ENCODE results near the gene MYZAP.

Gene MYZAP

DNA sequence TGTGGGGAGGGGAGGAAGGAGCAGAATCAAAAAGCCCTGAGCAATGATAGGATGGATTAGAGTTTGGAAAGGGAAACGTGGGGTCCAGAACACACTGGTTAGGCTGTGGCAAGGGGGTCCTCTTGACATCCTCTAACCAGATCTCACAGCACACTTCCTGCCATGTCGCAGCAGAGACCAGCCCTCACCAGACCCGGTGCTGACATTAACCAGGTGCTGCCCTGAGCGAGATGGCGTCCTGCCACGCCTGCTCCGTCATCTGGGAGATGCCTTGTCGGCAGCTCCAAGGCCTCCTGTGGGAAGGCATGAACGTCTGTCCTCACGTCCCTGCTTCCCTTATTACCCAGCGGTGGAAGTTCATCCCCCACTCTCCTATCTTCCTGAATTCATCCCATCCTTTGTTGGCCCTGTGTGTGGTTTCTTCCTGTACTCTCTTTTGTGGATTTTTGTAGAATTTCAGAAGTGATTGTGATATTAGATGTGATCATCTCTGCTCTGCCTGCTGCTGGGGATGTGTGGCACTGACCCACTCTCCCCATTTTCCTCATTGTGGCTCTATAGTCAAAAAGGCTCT is 29.4 kb upstream of the MYZAP start:
- DNase-seq (ENCODE audit: low read depth in 2 of 3, low spot score in 2 of 3), result no peak

DNA sequence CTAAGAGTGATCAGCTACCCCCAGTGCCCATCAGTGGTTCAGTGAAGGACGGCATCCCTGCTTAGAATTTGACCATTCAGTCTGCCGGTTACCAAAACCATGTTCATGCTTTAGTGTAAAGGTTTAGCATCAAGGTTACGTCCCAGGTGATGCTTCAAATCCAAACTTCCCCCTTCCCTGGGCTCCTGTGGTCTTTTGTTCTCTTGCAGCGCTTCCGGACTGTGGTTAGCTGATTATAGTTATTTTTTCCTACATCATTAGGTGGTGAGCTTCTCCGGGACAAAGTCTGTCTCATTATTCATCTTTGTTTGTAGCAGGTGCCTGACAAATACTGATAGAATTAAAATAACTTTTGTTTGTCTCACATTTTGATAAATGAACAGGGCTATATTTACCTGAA is 28.3 kb upstream of the MYZAP start:
- no peak for DNase-seq (ENCODE audit: low read depth in 2 of 3, low spot score in 2 of 3)

DNA sequence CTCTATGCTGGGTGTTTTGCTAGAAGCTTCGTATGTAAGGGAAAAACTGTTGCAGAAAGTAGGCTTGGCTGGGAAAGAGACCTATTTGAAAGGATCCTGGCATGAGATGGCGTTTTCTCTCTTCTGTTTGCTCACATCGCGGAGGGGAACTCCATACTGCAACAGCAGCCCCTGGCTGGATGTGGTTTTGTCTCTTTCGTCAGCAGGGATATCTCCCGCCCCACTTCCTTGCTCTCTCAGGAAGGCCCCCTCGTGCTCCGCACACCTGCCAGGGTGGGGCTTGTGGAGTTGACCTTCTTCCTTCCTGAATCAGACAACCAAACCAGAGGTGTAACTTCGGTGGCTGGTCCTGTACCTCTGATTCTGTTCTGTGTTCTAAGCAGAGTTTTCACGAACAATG is 26.4 kb upstream of the MYZAP start:
- DNase-seq (ENCODE audit: low read depth in 2 of 3, low spot score in 2 of 3), result no peak

DNA sequence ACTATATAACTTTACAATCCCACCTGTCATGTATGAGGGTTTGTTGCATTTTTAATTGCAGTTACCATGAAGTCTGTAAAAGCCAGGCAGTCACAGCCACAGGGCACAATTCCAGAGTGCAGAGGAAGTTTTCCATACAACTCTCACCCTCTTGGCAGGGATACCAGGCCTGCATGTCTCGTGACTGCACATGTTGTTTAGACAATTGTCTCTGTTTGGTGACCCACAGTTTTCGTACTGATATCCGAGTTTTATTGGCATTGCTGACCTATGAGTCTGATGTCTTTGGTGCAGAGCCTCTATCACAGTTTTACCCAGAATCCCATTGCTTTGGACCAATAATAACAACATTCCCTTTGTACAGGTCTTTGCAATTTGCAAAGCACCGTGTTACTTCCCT is 24.9 kb upstream of the MYZAP start:
- DNase-seq (ENCODE audit: low read depth in 2 of 3, low spot score in 2 of 3), result no peak

DNA sequence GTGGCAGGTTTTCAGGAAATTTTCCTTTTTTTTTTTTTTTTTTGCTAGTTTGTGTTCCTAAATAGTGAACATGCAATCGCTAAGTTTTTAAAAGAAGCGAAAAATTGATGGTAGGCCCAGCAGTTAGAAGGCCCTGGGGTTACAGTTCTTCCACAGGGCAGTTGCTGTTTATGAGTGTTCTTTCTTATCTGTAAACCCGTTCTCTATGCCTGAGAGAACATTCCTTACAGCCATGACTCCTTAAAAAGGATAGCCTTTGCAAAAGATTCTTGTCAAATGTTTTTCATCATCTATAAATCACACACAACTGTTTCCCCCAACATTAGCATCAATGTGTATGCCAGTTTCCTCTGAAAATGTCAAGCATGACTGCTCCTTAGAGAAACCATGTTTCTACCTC is 23.8 kb upstream of the MYZAP start:
- DNase-seq (ENCODE audit: low read depth in 2 of 3, low spot score in 2 of 3), result no peak

DNA sequence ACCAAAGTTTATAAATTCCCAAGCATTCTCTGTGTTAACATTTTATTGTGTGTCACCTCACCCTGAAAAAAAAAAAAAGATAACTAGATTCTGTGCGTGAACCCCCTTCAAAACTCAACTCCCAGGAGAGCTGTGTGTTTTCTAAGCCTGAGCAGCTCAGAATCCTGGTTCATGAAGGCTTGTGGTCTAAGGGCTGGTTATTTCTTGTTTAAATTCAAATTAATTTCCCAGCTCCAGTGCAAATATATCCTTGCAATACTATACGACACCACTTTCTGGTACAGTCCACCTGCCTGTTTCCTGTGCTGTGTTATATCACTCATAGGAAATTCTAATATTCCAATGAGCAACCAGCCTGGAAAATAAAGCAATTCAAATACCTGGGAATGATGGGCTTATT is 23.4 kb upstream of the MYZAP start:
- no peak for DNase-seq (ENCODE audit: low read depth in 2 of 3, low spot score in 2 of 3)

DNA sequence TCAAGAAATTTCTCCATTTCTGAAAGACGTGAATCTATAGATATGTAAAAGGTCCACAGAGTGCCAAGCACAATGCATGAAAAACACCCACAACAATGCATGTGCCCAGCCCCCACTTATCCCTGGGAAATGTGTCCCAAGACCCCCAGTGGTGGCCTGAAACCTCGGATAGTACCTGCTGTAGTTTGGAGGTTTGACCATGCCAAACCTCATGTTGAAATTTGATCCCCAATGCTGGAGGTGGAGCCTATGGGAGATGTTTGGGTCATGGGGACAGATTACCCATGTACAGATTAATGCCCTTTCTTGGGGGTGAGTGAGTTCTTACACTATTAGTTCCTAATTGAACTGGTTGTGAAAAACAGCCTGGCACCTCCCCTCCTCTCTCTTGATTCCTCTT is 21.4 kb upstream of the MYZAP start:
- DNase-seq (ENCODE audit: low read depth in 2 of 3, low spot score in 2 of 3), result no peak

DNA sequence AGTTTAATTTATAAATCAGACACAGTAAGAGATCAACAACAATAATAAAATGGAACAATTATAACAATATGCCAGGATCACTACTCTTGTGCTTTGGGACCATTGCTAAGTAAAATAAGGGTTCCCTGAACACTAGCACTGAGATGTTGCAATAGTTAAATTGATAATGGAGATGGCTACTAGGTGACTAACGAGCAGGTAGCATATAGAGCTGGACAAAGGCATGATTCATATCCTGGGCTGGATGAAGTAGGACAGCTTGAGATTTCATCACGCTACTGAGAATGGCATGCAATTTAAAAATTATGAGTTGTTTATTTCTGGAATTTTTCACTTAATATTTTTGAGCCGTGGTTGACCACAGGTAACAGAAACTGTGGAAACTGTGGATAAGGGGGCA is 20.7 kb upstream of the MYZAP start:
- DNase-seq (ENCODE audit: low read depth in 2 of 3, low spot score in 2 of 3), result no peak

DNA sequence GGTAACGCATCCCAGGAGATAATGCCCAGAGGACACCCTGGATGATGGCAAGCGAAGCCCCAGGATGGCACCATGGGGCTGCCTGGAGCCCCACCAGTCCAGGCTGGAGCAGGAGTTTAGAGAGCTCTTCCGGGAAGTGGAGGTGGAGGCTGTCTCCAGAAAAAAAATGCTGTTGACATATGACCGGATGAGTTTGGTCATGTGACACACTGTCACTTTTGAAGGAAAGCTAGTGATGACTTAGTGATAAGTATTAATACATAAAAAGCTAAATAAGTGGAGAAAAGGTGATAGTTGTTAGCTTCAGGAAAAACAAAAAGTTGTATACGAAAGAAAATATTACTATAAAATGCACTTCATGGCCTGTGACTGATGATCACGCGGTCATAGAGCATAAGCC is 20.0 kb upstream of the MYZAP start:
- DNase-seq (ENCODE audit: low read depth in 2 of 3, low spot score in 2 of 3), result no peak

DNA sequence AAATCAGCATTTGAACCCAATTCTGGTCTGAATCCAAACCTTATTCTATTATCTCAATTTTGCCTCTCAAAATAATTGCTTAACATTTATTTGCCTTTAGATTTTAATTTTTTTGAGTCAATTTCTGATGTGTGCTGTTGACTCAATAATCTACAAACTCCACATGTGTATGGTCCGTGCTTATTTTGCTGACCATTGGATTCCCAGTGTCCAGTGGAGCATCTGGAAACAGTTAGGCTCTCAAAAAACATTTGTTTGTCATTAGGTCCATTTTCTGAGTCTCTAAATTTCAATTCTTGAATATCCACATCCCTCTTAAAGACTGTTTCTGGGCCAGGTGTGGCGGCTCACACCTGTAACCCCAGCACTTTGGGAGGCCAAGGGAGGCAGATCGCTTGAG is 19.2 kb upstream of the MYZAP start:
- DNase-seq (ENCODE audit: low read depth in 2 of 3, low spot score in 2 of 3), result no peak

DNA sequence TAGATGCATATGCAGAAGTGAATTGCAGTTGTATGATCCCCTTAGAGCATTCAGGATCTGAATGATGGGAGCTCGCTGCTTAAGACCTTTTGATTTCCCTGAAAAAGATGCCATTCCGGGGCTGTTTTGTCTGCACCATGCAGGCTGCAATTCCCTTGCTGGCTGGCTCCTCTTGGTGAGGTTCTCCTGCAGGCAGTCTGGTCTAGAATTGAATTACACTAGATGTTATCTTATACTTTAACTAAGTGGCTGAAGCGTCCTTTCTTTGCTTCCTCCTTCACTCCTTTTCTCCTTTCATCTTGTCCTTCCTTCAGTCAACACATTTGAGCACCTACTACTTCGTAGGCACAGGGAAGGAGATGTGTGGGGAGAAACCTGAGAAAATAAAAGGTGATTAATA is 18.6 kb upstream of the MYZAP start:
- no peak for DNase-seq (ENCODE audit: low read depth in 2 of 3, low spot score in 2 of 3)

DNA sequence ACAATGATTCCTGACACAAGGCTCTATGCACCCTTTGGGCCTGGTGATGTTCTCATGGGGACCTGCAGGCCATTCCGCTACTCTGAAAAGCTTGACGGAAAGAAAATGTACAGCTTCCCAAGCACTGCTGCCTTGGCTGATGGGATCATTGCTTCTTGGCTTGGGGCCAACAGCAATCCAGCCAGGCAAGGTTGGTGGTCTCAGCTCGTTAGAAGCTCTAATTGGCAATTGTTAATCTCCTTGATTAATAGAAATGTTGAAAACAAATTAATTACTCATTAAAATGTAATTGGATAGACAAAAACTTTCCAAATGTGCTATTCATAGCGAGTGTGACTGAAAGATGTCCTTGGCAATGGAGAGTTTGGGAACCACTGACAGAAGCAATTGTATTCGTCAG is 16.3 kb upstream of the MYZAP start:
- no peak for DNase-seq (ENCODE audit: low read depth in 2 of 3, low spot score in 2 of 3)

DNA sequence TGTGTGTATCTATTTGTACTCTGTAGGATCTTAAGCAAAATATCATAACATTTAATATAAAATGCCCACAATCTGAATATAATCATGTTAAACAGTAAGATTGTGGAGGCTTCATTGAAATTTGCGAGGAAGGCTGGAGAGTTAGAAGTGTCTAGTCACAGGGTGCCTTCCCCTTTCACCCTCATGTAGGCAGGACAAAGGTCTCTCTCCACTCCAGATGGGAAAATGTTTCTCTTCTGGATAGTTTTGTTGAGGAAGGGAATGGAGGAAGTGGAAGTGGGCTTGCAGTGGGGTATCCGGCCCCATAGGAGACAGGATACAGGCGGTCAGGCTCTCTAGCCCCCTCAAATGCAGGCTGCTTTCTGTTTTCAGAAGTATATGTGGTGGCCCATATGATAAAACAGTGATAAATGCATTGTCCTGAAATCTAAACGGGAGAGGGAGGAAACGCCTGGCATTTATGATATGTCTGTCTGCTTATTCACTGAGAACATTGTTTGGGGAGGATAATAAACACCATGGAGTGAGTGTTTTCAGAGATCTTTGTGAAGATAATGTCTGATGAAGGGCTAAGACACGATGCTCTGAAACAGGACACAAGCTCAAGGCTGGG is 13.3 kb upstream of the MYZAP start:
- DNase-seq (ENCODE audit: low read depth in 2 of 3, low spot score in 2 of 3), result no peak

DNA sequence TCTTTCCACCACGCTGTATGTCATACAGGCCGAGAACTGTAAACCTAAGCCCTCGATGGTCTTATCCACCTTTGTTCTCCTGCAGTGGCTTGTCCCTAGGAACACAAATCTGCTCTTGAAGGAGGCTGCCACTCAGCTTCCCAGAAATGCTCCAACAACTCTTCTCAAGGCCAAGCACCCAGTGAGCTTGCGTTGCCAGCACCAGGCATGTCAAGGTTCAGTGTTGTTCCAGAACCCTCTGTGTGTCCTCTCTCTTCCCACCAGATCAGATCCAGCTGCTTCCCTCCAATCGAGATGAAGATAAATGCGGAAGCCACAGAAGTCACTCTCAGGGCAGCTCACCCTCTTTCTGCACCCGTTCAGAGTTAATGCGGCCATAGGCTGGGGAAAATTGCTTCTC is 11.3 kb upstream of the MYZAP start:
- DNase-seq (ENCODE audit: low read depth in 2 of 3, low spot score in 2 of 3), result no peak

DNA sequence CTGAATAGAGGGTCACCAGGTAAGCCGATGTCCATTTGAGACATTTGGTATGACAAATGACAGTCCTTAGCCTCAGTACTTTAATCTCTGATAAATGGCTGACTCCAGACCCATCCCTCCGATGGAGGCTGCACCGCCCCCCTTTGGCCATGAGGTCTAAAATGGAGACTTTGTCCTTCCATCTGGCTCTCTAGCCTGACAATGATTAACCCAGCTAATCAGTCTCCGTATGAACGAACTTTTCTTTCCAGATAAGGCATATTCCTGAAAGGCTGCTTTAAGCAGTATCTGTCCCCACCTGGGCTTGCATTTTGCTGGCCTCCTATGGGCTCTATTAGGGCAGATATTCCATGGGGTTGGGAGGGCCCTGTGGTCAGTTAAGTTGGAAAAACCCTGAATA is 10.8 kb upstream of the MYZAP start:
- no peak for DNase-seq (ENCODE audit: low read depth in 2 of 3, low spot score in 2 of 3)

DNA sequence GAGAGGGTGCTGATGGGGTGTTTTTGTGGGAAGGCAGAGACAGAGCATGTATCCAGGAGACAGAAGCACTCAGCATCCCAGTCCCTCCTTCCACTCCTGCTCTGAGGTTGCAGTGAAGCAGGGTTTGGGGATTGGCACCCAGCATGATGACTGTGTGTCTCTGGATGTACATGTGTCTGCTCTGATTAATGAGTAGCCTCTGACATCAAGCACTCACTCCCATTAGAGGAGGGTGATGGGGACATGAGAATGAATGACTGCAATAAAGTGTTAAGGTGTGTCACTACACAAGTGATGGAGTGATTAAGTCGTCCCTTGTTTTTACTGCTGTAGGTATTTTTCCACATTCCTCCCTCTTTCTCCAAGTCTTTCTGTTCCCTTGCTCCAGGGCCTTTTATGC is 9.6 kb upstream of the MYZAP start:
- DNase-seq (ENCODE audit: low read depth in 2 of 3, low spot score in 2 of 3), result no peak

DNA sequence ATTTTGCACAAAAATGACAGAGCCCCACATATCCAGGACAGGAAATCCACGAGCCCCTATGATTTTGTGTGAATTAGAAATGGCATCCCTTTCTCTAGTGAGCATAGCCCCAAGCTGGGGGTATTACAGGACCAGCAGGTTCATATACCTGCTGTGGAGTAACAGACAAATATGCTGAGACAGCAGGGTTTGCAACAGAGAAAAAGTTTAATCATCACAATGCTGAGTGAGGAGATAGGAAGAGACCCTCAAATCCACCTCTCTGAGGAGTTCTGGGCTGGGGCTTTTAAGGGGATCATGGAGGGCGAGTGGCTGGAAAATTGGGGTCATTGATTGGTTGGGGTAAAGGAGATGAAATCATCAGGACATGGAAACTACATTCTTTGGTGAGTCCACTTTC is 8.4 kb upstream of the MYZAP start:
- DNase-seq (ENCODE audit: low read depth in 2 of 3, low spot score in 2 of 3), result no peak

DNA sequence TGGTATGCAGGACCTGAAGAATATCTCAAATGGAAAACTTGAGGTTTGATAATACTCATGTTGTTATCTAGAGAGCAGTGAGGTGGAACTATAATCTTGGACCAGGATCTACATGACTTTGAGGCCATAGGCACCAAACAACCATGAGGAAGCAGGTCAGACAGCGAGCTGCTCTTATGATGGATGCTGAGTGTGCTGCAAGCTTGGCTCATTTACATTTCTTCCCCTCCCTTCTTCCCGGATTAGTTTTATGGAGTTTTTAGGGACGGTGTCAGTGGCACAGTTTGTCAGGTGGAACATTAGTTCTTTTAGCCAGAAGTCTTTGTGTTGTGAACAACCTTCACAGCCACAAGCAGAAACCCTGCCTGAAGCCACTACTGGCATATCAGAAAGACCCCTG is 8.0 kb upstream of the MYZAP start:
- no peak for DNase-seq (ENCODE audit: low read depth in 2 of 3, low spot score in 2 of 3)

DNA sequence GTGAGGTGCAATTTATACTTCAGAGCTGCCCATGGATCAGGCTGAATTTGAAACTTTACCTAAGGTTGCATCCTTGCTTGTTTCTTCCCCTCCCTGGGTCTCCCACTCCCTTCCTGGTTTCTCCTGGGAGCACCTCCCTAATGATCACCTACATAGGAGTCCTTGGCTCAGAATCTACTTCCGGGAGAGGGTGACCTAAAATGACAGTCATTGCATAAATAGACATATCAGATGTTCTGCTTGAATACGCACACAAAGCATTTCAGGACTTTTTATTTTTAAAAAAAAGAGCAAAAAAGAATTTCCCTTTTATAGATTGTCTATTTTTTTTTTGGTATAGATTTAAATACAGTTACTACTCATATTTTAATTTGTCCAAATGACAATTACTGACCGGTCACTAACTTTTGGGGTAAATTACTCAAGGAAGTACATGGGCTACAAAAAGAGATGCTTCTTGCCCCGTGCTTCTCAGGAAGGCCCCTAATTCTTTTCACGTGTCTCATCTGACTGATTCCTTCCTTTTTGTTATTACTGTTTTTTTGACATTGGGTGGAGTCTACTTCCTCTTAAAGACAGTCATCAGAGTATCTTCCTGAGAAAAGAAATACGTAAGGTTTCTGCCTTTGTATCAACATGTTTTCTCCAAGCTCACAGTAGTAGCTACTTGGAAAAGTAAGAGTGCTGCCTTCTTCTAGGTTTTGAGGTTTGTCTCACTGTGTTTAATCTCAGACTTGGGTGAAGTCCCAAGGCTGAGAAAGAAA is 4.9 kb upstream of the MYZAP start:
- no peak for DNase-seq (ENCODE audit: low read depth in 2 of 3, low spot score in 2 of 3)

DNA sequence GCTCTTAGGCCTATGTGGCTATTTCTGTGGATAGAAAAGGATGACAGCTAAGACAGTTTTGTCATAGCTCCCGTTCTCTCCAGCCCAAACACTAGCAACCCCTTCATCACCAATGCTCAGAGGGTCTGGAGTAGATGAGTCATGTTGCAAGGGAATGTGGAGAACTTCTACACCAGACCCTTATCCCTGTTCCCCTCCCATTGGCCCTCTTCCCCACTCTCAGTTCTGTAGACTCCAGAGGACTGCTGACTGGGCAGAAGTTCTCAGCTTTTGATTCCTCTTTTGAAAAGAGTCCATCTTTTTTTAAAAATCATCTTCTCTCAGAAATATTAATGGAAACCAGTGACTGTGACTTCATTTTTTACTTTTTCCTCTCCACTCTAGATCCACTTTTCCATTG is 2.4 kb upstream of the MYZAP start:
- no peak for DNase-seq (ENCODE audit: low read depth in 2 of 3, low spot score in 2 of 3)

DNA sequence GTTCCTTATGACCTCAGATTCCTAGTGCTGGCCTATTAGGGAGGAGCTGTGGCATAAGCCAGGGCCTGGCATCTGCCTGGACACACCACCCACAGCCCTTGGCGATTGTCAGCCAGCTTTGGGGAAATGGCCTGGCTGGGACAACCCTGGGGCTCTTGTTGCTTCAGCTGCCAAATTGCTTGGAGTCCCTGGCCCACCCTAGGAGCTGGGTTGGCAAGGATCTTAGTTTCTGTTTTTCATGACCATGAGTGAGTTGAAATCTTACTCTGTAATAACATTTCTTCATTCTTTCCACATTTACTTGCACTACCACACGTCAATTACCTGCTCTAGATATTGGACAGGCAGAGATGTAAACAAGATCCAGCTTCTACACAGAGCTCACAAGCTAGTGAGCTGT is 1.9 kb upstream of the MYZAP start:
- DNase-seq (ENCODE audit: low read depth in 2 of 3, low spot score in 2 of 3), result no peak

DNA sequence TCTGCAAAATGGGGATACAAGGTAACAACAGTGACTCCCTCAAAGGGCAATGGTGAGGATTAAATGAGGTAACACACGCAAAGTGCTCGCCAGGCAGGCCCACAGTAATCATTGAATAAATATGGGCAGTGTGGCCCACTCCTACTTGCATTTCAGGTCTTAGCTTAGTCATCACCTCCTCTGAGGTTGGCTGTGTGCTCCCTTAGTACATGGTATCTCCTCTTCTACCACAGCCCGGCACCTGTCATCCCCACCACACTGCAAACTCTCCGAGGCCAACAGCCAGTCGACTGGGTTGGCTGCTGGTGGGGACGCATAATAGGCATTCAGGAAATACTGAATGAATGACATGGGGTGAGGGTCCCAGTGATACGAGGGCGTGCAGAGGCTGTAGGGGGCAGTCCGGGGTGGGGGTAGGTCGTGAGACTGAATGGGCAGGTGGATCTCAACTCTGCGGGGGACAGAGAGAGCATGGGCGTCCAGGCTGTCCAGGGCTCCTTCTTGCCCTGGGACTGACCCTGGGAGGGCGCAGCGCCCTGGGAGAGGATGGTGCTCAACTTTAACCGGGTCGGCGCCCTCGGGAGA is 375 bp upstream of the MYZAP start:
- no peak for DNase-seq (ENCODE audit: low read depth in 2 of 3, low spot score in 2 of 3)

DNA sequence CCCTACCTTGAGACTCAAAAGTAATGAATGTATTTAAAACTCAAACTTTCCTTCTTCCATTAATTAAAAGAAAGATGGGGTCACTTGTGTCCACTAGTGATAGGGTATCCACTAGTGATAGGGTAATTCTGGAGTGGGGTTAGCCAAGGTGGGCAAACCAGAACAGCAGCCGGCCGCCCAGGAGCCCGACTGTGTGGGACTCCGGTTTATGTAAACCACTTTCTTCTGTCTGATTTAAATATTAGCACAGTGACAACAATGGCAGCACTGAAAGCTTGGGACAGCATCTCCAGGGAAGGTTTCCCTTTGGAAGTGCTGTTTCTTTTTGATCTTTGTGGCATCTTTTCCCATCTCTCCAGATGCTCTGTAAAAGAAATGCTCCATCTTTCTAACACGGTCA is 722 bp downstream of the MYZAP start:
- DNase-seq (ENCODE audit: low read depth in 2 of 3, low spot score in 2 of 3), result no peak
